HG02852 (cell line): Measurements from ENCODE around the gene PCLO.
"Not testable (repeated sequence)": the region's sequence is repeated elsewhere in the genome, so short reads cannot be mapped to it uniquely, and the experiment has no call there.

Experiments
- ATAC-seq: cut with Tn5 transposase; IDR thresholded peaks from one replicate; pipeline ENCODE4 v1.9.1; 2021; ENCODE audit warnings: mild to moderate bottlenecking, moderate library complexity; ENCODE audit not compliant: unreplicated experiment

Gene PCLO

GRCh38 chr7:82972135-82972534 is 190.5 kb downstream of the PCLO start:
- no peak for ATAC-seq

- no peak for ATAC-seq
Measured at GRCh38 chr7:82965088-82966036, 197.3 kb downstream of the PCLO start.

DNA sequence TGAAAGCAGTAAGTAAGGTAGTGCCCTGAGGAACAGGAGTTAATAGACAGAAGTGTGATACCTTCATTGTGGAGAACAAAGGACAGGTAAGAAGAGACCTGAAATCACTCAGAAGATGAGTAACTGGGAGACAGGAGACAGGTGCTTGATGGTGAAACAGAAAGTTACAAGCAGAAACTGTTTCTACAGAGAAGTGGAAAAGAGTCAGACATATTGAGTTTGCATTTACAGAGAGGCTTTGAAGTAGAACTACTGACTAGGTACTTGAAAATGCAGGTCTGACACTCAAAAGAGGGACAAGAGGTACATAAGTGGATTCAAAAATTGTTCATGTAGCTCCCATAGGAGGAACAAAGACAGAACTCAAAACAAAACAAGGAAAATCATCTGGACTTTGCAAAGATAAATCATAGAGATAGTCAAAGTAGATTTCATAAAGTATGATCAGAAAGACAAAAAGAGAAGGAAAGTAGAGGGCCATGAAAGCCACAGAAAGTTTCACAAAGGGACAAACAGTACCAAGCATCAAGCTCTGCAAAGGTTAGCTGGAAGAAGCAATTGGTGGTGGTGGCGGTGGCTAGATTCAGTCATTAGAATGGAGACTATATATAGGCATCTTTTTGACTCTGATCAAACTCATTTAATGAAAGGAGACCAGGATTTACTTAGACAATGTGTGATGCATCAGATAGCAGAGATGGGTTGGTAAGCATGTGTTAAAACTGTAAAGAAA is 198.4 kb downstream of the PCLO start:
- peak; percentile 85 for ATAC-seq

DNA sequence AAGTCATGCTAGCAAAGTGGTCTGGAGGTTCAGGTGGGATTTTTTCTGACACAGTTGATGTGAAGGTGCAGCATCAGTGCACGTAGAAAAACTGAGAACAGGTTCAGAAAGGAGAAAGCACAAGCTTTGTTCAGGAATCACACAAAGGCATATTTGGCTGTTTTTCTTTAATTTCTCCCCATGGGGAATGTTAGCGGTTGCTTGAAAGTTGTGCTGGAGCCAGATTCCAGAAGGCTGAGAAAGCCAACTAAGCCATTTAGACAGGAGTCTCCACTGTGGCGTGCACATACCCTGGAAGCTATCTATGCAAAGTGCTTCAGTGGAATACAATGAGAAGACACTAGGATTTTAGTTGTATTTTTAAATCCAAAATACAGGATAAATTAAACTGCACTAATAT is 201.4 kb downstream of the PCLO start:
- no peak for ATAC-seq

GRCh38 chr7:82959528-82959927 is 203.2 kb downstream of the PCLO start:
- ATAC-seq: no peak

DNA sequence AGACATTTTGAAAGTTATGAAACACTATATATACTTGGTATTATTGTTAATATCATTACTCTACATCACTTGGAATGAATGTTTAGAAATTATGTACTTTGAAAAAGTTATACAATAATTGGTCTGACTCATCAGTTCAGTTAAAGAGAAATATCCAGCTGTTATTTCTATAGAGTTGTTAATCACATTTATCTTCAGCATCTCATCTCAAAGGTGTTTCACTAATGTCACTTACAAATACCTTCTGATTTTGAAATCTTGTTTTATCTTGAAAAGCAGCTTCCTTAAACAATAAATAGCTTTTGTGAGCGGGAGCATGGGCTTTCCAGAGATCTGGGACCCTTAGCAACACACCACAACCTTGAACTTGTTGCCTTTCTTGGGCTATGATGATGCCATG is 205.2 kb downstream of the PCLO start:
- no peak for ATAC-seq

DNA sequence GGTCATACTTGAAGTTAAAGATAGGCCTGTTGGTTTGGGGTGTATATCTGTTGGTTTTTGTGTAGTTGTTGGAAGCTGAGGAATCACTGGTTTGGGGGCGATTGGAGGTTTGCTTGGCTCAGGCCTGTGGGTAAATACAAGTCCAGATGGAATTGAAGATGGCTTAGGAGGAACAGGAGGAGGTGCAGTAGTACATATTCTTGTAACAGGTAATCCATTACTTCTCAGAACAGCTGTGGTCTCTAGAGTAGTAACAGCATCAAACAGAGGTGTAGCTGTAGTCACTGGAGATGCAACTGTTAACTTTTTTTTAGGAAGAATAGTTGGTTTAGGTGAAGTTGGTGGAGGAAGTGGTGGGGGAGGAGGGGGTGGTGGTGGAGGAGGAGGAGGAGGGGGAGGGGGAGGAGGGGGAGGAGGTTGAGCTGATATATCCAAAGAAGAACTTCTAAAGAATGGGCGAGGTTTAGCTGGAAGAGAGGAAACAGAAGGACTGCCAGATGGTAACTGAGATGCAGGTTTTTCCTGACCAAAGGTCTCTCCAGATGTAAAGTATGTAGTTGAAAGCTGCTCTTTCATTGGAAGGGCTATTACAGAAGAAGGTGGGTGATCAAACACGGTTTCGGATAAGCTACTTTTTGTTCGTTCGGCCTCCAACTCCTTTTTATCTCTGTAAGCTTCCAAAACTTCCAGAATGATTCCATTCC is 209.2 kb downstream of the PCLO start:
- no peak for ATAC-seq

DNA sequence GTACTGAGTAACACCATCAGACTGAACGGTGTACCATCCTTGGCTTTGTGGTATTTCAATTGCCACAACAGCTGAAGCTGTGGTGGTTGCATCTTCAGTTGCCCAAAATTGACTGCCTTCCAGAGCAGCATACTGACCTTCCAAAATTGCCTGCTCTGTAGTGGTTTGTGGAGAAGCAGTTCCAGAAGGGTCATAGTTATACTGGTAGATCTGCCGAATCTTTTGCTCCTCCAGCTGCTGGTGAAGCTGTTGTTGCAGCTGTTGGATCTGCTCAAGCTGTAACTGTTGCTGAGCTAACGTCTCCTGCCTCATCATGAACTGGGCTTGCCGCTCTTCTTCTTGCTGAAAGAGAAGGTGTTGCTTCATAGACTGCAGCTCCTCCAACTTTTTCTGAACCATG is 212.2 kb downstream of the PCLO start:
- no peak for ATAC-seq

- ATAC-seq: no peak
Measured at GRCh38 chr7:82945480-82945879, 217.2 kb downstream of the PCLO start.

GRCh38 chr7:82945056-82945455 is 217.6 kb downstream of the PCLO start:
- no peak for ATAC-seq

DNA sequence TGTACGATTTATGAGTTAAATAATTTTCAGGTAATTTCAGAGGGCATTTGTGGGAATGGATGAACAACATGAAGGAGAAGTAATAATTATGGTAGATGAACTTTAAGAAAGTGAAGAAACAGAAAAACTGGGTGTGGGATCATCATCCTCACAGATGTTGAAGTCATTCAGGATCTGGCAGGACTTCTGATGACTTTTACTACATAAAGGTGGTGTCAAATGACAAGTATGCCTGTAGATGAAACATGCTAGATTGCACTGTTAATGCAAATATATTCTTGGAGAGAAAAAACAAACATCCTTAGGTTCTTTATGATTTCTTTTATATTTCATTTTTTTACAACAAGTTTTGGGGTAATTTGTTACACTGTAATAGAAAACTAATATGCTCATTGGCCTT is 230.2 kb downstream of the PCLO start:
- ATAC-seq: no peak

DNA sequence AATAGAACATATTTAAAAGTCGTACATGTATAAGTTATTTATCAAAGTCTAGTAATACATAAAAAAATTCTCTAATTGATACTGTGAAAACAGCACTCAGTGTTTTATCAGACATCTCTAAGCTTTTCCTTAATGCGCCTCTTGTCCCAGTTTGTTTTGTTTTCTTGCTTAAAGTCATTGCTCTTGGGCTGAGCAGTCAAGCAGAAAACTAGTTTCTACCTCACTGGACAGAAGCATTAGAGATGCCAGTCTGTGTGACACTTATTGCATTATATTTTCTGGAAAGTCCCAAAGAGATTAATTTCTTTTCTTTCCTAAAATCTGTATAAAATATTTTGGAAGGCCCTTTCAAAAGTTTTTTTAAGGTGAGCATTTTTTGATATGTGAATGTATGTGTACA is 236.2 kb downstream of the PCLO start:
- ATAC-seq: no peak

DNA sequence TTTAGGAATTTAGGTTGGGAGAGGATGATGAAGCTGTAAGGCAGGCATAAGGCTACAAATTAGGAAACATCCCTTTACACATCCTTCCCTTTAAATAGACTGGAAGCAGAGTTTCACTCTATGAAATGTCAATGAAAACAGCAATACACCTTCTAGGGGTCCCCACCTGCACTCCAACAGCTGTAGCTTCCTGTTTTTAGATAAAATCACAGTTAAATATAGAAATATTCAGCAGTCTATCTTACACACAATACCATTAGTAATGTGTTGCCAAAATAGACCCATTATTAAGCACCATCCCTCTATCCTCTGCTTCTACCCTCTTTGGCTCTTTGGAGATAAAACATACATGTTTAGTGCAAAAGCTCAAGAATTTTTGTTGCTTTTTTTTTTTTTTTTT is 237.4 kb downstream of the PCLO start:
- no peak for ATAC-seq

DNA sequence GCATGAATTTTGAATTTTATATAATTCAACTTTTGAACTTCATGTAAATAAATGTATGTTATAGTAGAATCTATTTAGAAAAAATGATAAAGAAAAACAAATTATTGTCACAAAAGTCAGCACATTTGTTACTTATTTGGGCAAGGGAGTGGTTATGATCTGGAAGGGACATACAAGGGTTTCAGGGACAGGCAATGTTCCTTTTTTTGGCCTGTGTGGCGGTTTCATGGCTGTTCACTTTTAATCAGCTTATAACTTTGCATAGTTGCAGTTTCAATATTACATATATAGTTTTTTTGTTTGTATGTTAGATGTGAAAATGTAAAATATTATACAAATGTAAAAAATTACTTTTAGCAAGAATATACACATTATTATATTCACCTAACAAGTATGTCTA is 256.2 kb downstream of the PCLO start:
- ATAC-seq: no peak

GRCh38 chr7:82904871-82905270 is 257.8 kb downstream of the PCLO start:
- no peak for ATAC-seq

DNA sequence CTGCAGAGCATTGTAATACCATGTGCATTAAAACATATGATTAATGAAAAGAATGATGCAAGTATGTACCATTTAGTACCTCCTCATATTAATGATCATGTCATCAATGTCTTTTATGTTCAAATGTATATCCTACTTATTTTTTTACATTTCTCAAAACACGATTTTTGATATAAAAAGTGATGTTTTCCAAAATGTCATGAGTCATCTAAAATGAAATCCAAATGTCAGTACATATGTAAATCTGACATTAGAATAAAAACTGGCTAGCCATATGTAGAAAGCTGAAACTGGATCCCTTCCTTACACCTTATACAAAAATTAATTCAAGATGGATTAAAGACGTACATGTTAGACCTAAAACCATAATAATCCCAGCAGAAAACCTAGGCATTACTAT is 261.6 kb downstream of the PCLO start:
- not testable (repeated sequence) for ATAC-seq

- no peak for ATAC-seq
Measured at GRCh38 chr7:82897500-82897899, 265.2 kb downstream of the PCLO start.

DNA sequence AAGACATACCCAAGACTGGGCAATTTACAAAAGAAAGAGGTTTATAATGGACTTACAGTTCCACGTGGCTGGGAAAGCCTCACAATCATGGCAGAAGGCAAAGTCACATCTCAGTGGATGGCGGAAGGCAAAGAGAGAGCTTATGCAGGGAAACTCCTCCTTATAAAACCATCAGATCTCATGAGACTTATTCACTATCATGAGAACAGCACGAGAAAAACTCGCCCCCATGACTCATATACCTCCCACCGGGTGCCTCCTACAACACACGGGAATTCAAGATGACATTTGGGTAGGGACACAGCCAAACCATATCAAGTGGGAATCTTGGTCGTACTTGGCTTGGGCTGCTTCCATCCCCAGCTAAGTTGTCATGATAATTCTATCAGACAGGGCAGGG is 268.3 kb downstream of the PCLO start:
- ATAC-seq: not testable (repeated sequence)

GRCh38 chr7:82886324-82886723 is 276.4 kb downstream of the PCLO start:
- ATAC-seq: no peak

- ATAC-seq: no peak
Measured at GRCh38 chr7:82865856-82866255, 296.8 kb downstream of the PCLO start.

DNA sequence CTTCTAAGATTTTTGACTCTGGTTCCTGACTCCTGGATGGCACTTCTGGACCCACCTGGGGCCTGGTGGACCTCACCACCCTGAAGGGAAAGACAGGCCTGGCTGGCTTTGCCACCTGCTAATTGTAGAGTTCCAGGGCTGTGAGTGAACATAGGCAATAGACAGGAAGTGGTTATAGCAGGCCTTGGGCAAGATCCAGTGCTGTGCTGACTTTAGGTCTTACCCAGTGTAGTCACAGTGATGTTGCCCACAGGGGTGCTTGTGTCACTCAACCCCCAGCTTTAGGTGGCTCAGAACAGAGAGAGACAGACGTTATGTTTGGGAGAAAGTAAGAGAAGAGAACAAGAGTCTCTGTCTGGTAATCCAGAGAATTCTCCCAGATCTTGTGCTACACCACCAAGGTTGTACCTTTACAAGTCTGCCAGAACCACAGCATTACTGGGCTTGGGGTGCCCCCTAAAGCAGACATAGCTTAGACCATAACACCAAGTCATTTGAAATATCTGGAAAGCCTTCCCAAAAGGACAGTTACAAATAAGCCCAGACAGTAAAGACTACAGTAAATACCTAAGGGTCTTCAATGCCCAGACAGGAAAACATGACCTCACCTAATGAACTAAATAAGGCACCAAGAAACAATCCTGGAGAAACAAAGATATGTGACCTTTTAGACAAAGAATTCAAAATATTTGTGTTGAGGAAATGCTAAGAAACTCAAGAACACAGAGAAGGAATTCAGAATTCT is 303.4 kb downstream of the PCLO start:
- ATAC-seq: no peak
